Stomach (tissue), 9 donors: ENCODE results near the gene CHORDC1. TPM values are rescaled to one million over a fixed set of nuclear protein-coding genes. Genes with fewer than 3 reads are reported as not detected.
"Not testable (repeated sequence)": the region's sequence is repeated elsewhere in the genome, so short reads cannot be mapped to it uniquely, and the experiment has no call there.

ENCODE experiments used
- DNase-seq, 2 donors: peaks; one replicate each; pipeline versions ENCODE4 v3.0.0 to v3.0.0-alpha.2; 2013 to 2019
- H3K27ac ChIP-seq, 5 donors: fragments of 200-600 bp in 4 of 5; sonication (generic) in 4 of 5; one replicate each; pipeline ENCODE4 v1.5.1; 2013 to 2019; ENCODE audit warnings: mild to moderate bottlenecking in 1 of 5, moderate library complexity in 1 of 5
- H3K27me3 ChIP-seq, 3 donors: fragments of 200-600 bp; sonication (generic); one replicate each; pipeline ENCODE4 v1.5.1; 2017 to 2019; ENCODE audit warnings: mixed run types in 1 of 3
- H3K36me3 ChIP-seq, 4 donors: fragments of 200-600 bp; sonication (generic); 1 replicate in 3 of 4; 2 replicates in 1 of 4; pipeline ENCODE4 v1.5.1; 2016 to 2019
- H3K4me1 ChIP-seq, 4 donors: fragments of 200-600 bp; sonication (generic); one replicate each; pipeline ENCODE4 v1.5.1; 2016 to 2019
- H3K4me3 ChIP-seq, 4 donors: fragments of 200-600 bp; sonication (generic) in 3 of 4; one replicate each; pipeline ENCODE4 v1.5.1; 2016 to 2019; ENCODE audit warnings: mild to moderate bottlenecking in 1 of 4
- H3K9me3 ChIP-seq, 4 donors: fragments of 200-600 bp; sonication (generic); one replicate each; pipeline ENCODE4 v1.5.1; 2016 to 2019
- EP300 ChIP-seq: sonication (generic); formaldehyde crosslinking; IDR thresholded peaks from one replicate; pipeline ENCODE4 v1.6.1; 2017; ENCODE audit warnings: antibody characterized with exemption
- POLR2A ChIP-seq, 4 donors: fragments of 450-650 bp; IDR thresholded peaks; one replicate each; pipeline ENCODE4 v1.6.1; 2016; ENCODE audit warnings: antibody characterized with exemption in 4 of 4, control low read depth in 2 of 4, mild to moderate bottlenecking in 1 of 4, moderate library complexity in 1 of 4
- POLR2AphosphoS5 ChIP-seq, 3 donors: sonication (generic); formaldehyde crosslinking; IDR thresholded peaks; one replicate each; pipeline ENCODE4 v1.6.1; 2016; ENCODE audit warnings: antibody characterized with exemption in 3 of 3
- WGBS, 5 donors: extraction: QIAGEN DNeasy Blood & Tissue Kit in 3 of 5; methylation state at CpG; one replicate each; pipeline versions ENCODE4 v1.1.5 to v1.1.7; 2013 to 2018; 5-methylcytosine and 5-hydroxymethylcytosine counted together
- intact Hi-C: fragments of 100-400 bp; cut with DNase I; formaldehyde crosslinking; loops from one replicate; pipeline ENCODE4 v1.15.1; 2023; ENCODE audit warnings: low total_unique reads
- polyA plus RNA-seq, 3 donors: library from polyadenylated mRNA; stranded (reverse); fragments of 200-250 nt; gene quantifications; one replicate each; pipeline ENCODE4 v1.2.3, GENCODE V29; 2013
- total RNA-seq, 5 donors: library from RNA; depleted of rRNA; stranded (reverse); fragments of >200 nt; gene quantifications; one replicate each; pipeline versions ENCODE4 v1.1.0 to v1.2.3, GENCODE V29; 2014 to 2016
- TF ChIP-seq, protein P1 (sequence below), 7 experiments: fragments of 450-650 bp in 4 of 7; fragments of 200-600 bp in 3 of 7; sonication (generic) in 3 of 7; IDR thresholded peaks; one replicate each; pipeline ENCODE4 v1.5.1; 2016 to 2019; ENCODE audit warnings: antibody characterized with exemption in 7 of 7, control low read depth in 2 of 7, mild to moderate bottlenecking in 1 of 7
- donor health status: healthy with polysubstance abuse.
- donor health status: Bipolar disorder and iron deficiency.
- donor health status: healthy.

CHORDC1 gene
- total and polyA plus RNA-seq, 8 donors: 14.4 to 102 (median 40.0) TPM

GRCh38 chr11:90243534-90243933 is 20.7 kb upstream of the CHORDC1 start:
- WGBS, 5 donors: 82 to 95% (median 88%) methylated on average over 1 of the region's 1 CpG
- intact Hi-C loops: no loop called here
- H3K36me3 ChIP-seq: no peaks in the 10 kb centered on the region
- TF ChIP-seq POLR2A (IDR thresholded peaks at IDR 0.05): no peak
- TF ChIP-seq EP300: no peak
- TF ChIP-seq, protein P1, sequence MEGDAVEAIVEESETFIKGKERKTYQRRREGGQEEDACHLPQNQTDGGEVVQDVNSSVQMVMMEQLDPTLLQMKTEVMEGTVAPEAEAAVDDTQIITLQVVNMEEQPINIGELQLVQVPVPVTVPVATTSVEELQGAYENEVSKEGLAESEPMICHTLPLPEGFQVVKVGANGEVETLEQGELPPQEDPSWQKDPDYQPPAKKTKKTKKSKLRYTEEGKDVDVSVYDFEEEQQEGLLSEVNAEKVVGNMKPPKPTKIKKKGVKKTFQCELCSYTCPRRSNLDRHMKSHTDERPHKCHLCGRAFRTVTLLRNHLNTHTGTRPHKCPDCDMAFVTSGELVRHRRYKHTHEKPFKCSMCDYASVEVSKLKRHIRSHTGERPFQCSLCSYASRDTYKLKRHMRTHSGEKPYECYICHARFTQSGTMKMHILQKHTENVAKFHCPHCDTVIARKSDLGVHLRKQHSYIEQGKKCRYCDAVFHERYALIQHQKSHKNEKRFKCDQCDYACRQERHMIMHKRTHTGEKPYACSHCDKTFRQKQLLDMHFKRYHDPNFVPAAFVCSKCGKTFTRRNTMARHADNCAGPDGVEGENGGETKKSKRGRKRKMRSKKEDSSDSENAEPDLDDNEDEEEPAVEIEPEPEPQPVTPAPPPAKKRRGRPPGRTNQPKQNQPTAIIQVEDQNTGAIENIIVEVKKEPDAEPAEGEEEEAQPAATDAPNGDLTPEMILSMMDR (IDR thresholded peaks at IDR 0.05): no peak
- no peak for TF ChIP-seq POLR2AphosphoS5 (IDR thresholded peaks at IDR 0.05)
- no peaks in the 10 kb centered on the region for H3K9me3 ChIP-seq
- no peaks in the 10 kb centered on the region for H3K27me3 ChIP-seq
- no peak for DNase-seq
- no peak overlapping the region for H3K4me3 ChIP-seq
- no peaks in the 10 kb centered on the region for H3K4me1 ChIP-seq
- H3K27ac ChIP-seq: no peak overlapping the region

DNA sequence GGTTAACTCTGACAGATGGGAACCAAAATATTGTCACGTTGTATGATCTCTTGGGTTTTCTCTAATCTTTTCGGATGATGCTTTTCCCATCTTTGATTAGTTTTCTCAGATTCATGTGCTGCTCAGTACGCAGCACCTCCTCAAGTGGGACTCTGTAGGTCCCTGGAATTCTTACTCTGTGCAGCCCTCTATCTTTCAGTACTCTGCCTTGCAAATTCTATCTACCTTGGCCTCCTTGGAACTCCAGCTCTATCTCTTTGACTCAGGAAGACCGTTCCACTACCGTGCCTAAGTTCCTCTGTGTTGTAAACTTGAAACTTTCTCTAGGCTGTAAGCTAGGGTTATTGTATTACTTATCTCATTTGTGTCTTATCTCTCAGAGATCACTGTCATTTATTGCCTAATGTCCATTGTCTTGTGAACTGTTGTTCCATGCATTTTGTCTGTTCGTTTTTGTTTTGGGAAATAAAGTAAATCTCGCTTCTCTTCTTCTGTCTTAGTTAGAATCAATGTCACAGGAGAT is 20.1 kb upstream of the CHORDC1 start:
- intact Hi-C loops: no loop called here
- TF ChIP-seq, protein P1 (IDR thresholded peaks at IDR 0.05): no peak
- no peak for TF ChIP-seq POLR2A (IDR thresholded peaks at IDR 0.05)
- no peaks in the 10 kb centered on the region for H3K4me1 ChIP-seq
- no peak overlapping the region for H3K4me3 ChIP-seq
- no peaks in the 10 kb centered on the region for H3K36me3 ChIP-seq
- 62 to 70% (median 68%) methylated on average over 7 of the region's 7 CpGs for WGBS, 5 donors
- DNase-seq: no peak
- H3K9me3 ChIP-seq: no peaks in the 10 kb centered on the region
- no peaks in the 10 kb centered on the region for H3K27me3 ChIP-seq
- no peak overlapping the region for H3K27ac ChIP-seq

- WGBS, 5 donors: 74 to 96% (median 90%) methylated on average over 3 to 4 of the region's 4 CpGs
- Histone ChIP-seq H3K4me1 (no peaks in the 10 kb centered on the region), H3K36me3 (no peaks in the 10 kb centered on the region), H3K27ac (no peak overlapping the region), H3K4me3 (no peak overlapping the region), H3K27me3 (no peaks in the 10 kb centered on the region), H3K9me3 (no peaks in the 10 kb centered on the region)
- no peak for DNase-seq
- no peak for TF ChIP-seq POLR2AphosphoS5 (IDR thresholded peaks at IDR 0.05)
- intact Hi-C loops: no loop called here
Observed at GRCh38 chr11:90241414-90241813, 18.6 kb upstream of the CHORDC1 start.

GRCh38 chr11:90239967-90240636 is 17.3 kb upstream of the CHORDC1 start:
- DNase-seq: peak in 1 of 2 donors; percentile 39
- H3K36me3 ChIP-seq, H3K27me3 ChIP-seq, H3K4me1 ChIP-seq, intact Hi-C loops, H3K9me3 ChIP-seq, H3K27ac ChIP-seq: not testable (repeated sequence)
- WGBS, 5 donors: 61 to 81% (median 73%) methylated on average over 15 to 20 of the region's 20 CpGs
- H3K4me3 ChIP-seq: peak overlapping the region in 1 of 4 donors; percentile 13

- DNase-seq: no peak
- H3K4me3 ChIP-seq: no peak overlapping the region
- TF ChIP-seq POLR2A (IDR thresholded peaks at IDR 0.05) (no peak), EP300 (no peak), POLR2AphosphoS5 (IDR thresholded peaks at IDR 0.05) (no peak)
- TF ChIP-seq, protein P1 (IDR thresholded peaks at IDR 0.05): no peak
- intact Hi-C loops: no loop called here
- H3K9me3 ChIP-seq: no peaks in the 10 kb centered on the region
- H3K36me3 ChIP-seq: no peaks in the 10 kb centered on the region
- H3K27me3 ChIP-seq: no peaks in the 10 kb centered on the region
- peaks cover 0 to 10% (median 4%) of the 10 kb centered on the region in 4 donors for H3K4me1 ChIP-seq
- 83 to 90% (median 90%) methylated on average over 4 of the region's 4 CpGs for WGBS, 5 donors
- H3K27ac ChIP-seq: no peak overlapping the region
Observed at GRCh38 chr11:90237004-90237403, 14.2 kb upstream of the CHORDC1 start.
